HG02884 (cell line): ENCODE data around the gene VWA5B2.

Source experiments
- ATAC-seq: cut with Tn5 transposase; IDR thresholded peaks from one replicate; pipeline ENCODE4 v1.9.1; 2021; ENCODE audit warnings: mild to moderate bottlenecking, moderate library complexity; ENCODE audit not compliant: unreplicated experiment

The VWA5B2 gene

DNA sequence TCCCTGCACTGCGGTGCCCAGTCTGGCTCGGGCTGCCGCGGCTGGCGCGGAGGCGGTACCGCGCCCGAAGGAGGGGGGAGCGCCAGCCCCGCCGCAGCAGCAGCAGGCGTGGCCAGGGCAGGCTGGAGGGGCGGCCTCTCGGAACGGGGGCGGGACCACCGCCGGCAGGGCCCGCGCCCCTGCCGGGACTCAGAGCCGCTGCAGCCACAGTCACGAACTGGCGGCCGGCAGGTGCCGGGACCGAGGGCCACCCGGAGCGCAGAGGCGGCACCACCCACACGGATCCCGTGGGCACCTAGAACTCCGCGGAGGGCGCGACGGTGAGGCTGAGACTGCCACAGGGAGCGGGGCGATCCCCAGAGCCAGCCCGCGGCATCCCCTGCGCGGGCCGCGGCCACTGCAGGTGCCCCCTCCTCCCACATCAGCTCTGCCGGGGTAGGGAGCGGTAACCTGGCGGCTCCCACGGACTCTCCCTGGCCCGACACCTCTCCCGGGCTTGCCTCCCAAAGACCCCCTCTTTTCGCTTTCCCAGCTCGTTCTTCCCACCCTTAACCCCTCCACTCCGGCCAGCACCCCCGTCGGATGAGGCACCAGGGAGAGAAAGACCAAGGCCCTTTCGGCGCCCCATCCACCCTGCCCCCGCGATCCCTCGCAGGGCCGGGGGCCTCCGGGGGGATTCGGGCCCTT lies at the start of gene VWA5B2:
TSS of gene VWA5B2 (plus strand) at position 192 of the 687 bp plus-strand sequence. CDS start 944 bp downstream, outside the sequence.
- peak; percentile 72 for ATAC-seq

DNA sequence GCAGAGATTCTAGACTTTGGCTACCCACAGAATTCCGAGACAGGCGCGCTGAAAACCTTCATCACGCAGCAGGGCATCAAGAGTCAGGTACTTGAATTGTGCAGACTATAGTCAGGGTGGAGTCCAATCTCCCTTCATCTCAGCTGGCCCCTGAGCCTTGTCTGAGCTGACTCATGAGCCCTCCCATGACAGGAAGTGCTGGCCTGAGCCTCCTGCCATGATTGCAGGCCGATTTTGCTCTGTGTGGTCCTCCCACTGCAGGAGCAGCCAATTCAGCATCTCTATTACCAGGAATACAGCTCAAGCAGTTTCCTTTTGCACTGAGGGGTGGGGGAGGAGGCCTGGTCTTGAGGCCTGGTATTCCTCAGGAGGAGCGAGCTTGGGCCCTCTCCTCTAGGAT lies 49.2 kb upstream of the VWA5B2 start:
- ATAC-seq = no peak

DNA sequence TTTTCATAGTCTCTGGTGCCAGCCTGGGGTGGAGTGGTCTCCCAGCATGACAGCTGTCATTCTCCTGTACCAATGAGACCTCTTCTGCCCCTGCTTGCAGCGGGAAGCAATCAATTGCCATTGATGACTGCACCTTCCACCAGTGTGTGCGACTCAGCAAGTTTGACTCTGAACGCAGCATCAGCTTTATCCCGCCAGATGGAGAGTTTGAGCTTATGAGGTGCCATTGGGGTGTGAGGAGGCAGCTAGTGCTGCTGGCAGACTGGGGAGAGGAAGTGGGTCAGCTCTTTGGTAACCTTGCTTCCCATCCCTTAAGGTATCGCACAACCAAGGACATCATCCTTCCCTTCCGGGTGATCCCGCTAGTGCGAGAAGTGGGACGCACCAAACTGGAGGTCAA lies 47.8 kb upstream of the VWA5B2 start:
- ATAC-seq = no peak

DNA sequence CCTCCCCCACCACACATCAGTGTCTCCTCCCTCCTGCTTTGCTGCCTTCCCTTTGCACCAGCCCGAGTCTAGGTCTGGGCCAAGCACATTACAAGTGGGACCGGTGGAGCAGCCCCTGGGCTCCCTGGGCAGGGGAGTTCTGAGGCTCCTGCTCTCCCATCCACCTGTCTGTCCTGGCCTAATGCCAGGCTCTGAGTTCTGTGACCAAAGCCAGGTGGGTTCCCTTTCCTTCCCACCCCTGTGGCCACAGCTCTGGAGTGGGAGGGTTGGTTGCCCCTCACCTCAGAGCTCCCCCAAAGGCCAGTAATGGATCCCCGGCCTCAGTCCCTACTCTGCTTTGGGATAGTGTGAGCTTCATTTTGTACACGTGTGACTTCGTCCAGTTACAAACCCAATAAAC lies 45.7 kb upstream of the VWA5B2 start:
- no peak for ATAC-seq

DNA sequence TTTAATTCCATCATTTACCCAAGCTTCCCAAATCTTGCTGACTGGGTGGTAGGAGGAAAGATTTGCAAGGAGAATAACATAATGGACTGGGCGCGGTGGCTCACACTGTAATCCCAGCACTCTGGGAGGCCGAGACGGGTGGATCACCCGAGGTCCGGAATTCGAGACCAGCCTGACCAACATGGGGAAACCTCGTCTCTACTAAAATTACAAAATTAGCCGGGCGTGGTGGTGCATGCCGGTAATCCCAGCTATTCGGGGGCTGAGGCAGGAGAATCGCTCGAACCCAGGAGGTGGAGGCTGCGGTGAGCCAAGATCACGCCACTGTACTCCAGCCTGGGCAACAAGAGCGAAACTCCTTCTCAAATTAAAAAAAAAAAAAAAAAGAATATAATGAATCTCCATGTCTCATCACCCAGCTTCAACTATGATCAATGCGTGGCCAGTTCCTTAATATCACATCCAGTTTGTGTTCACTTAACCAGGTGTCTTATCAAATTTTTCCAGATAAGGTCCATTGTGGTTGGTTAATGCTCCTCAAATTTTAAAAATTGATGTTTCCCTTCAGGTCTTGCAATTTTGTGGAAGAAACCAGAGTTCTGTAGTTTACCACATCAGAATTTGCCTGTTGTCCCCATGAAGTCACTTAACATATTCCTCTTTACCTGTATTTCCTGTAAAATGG lies 44.7 kb upstream of the VWA5B2 start:
- no peak for ATAC-seq

DNA sequence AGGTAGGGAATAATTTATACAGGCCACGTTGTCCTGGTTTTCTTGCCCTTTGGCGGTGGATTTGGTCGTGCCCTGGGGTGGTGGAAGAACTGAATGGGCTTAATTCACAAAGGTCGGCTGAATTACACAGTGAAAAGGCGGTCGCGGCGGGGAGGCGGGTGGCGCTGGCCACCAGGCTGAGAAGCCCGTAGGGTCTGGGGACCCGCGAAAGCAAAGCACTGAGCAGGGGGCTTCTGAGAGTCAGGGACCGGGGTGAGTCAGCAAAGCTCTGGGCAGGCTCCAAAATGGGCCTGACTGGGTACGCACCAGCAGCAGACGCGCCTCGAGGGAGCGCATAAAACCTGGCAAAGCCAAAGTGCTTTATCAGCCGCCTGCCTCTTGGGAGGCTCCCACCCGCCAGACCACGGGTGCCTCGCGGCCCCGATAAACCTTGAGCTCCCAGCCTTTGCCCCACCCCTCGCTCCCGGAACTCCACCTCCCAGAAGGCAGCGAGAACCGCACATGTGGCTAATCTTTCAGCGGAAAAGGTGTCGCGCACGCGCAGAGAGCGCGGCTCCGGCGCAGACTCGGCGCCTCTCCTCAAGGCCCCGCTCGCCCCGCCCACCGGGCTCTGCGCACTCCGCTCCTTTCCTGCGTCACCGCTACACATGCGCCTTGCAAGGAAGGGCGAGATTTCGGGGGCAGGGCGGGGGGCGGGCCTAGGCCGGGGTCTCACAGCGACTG lies 43.8 kb upstream of the VWA5B2 start:
- peak; percentile 85 for ATAC-seq

DNA sequence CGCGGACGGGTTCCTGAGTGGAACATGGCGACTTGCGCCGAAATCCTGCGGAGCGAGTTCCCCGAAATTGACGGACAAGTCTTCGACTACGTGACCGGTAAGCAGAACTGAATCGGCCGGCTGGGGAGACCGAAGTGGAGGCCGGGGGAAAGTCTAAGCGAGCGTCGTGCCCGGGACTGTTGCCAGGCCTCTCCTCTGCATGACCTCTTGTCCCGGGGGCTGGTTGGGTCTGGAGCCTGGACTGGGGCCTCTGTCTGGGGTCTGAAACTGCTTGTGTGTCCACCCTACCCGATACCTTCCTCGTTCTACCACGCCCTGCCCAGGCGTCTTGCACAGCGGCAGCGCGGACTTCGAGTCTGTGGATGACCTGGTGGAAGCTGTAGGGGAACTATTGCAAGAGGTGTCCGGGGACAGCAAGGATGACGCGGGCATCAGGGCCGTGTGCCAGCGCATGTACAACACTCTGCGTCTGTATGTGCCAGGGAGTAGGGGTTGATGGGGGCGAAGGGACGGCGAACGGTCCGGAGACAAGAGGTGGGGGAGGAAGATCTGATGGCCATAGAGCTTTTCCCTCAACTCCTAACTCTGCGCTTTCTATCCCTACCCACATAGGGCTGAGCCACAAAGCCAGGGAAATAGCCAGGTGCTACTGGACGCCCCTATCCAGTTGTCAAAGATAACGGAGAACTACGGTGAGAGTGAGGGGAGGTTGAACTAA lies 43.0 kb upstream of the VWA5B2 start, which contains the start of gene ABCF3:
TSS of gene ABCF3 (plus strand) at position 16 of the 718 bp plus-strand sequence. CDS start at position 25, 9 bp downstream.
- ATAC-seq = peak; percentile 17

DNA sequence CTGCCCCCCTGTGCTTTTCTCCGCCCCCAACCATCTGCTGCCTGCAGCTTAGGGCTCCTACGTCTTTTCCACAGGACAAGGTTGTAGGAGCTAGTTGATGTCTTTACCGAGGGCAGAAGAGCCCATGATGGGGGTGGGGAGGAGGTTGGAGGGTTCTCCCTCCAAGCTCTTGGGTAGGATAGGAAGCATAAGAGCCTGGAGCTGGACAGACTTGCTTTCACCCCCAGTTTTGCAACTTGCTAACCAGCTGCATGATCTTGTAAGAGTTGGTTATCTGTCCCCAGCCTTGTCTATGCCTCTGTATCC lies 42.5 kb upstream of the VWA5B2 start:
- no peak for ATAC-seq

DNA sequence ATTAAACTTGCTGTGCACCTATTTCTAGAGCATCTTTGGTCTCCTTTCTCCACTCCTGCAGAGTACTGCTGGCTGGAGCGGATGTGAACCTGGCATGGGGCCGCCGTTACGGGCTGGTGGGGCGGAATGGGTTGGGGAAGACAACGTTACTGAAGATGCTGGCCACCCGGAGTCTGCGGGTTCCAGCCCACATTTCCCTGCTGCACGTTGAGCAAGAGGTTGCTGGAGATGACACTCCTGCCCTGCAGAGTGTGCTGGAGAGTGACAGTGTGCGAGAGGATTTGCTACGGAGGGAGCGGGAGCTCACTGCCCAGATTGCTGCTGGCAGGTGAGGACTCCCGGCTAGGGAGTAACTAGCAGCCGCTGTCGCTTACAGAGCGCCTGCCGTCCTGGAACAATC lies 41.3 kb upstream of the VWA5B2 start:
- ATAC-seq = no peak

DNA sequence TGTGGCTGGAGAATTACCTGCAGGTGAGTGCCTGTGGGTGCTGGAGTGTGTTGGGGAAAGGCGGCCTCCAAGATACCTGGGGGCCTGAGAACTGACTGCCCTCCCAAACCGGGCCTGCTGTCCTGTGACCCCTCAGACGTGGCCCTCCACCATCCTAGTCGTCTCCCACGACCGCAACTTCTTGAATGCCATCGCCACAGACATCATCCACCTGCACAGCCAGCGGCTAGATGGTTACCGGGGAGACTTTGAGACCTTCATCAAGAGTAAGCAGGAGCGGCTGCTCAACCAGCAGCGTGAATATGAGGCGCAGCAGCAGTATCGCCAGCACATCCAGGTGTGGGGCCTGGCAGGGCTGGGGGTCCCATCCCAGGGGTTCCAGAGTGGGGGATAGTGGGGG lies 40.0 kb upstream of the VWA5B2 start:
- no peak for ATAC-seq

DNA sequence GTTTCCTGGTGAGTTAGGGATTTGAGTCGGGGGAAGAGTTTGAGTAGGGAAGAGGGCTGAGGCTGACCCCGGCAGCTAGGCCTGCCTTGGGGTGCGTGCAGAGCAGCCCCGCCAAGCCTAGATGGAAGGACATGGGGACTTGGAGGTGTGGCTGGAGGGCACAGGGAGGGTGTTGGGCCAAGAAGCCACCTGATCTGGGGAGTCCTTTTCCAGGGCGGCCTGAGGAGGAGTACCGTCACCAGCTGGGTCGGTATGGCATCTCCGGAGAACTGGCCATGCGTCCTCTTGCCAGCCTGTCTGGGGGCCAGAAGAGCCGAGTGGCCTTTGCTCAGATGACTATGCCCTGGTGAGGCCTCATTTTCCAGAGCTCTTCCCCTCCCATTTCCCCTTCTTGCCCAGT lies 36.5 kb upstream of the VWA5B2 start:
- no peak for ATAC-seq

DNA sequence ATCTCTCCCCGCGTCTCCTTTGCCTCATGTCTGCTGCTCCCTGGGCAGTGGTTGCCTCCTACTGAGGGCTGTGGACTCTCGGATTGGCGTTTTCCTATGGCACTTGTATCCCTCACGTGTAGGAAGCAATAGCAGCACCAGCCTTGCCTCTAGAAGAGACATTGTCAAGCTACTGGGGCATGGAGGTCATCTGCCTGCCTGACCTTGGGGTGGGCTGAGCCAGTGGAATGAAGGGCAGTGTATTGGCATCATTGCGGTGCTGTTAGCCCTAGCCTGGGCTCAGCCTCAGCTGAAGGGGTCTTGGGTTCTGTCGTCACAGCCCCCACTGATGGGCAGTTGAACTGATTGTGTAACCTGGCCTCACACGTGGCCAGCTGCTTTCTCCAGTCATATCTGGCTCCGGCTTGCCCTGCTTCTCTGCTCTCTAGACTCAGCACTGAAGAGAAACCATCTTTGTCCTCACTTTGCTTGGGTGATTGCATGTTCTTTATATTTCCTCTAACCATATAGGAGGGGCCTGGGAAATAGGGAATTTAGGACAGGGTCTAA lies 35.3 kb upstream of the VWA5B2 start:
- ATAC-seq = no peak

DNA sequence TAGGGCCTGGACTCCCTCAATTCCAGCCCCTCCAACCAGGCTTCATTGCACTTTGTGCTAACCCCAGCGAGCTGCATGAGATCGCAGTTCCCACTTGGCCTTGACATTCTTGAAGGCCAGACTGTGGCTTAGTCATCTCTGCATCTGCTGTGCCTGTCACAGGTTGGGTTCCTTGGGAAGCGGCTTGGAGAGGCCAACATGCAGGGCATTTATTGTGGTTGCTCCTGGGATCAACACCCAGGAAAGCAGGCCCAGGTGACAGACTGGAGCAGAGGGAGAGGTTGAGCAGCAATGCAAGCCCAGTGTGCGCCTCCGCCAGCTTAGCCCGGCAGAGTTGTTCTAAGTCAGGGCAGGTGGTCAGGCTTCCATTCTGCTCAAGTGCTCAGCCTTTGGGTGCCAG lies 32.8 kb upstream of the VWA5B2 start:
- no peak for ATAC-seq

DNA sequence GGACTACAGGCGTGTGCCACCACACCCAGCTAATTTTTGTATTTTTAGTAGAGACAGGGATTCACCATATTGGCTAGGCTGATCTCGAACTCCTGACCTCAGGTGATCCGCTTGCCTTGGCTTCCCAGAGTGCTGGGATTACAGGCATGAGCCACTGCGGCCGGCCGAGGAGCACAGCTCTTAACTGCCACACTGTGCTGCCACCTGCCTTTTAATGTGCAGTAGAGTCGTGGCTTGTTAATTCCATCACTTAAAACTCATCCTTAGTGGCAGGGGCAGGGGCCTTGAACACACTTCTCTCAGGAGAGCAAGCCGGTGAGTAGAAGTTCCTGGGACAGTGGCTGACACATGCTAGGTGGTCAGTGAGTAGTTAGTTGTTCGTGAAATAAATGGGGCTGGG lies 30.9 kb upstream of the VWA5B2 start:
- ATAC-seq = no peak

DNA sequence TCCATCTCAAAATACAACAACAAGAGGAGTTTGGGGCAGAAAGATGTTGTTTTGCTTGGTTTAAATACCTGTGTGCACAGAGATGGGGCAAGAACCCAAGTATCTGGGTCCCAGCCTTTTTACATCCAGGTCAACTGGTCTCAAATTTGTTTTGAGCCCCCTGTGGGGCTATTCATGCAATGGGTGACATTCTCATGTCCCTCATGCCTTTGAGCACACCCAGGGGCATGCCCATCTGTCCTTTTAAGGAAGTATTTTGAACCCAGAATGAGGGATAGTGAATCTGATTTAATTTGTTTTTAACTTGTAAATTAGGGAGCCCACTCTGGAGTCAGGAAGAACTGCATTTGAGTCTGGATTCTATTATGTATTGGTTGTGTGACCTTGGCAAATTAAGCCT lies 28.6 kb upstream of the VWA5B2 start:
- no peak for ATAC-seq

DNA sequence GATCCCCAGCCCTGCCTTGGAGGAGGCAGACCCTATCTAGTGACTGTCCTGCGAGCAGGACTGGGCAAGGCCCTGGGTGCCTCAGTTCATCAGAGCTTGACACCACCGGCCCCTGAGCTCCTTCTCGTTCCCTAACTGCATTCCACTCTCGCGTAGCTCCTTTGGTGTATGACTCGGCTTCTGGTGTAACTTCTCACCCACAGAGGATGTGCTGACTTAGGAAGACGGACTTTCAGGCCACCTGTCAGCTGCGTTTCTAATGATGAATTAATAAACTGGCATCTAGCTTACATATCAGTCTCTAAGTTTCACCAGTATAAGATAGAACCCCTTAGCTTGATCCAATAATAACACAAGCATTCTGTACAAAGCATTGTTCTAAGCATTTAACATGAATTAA lies 25.9 kb upstream of the VWA5B2 start:
- no peak for ATAC-seq

DNA sequence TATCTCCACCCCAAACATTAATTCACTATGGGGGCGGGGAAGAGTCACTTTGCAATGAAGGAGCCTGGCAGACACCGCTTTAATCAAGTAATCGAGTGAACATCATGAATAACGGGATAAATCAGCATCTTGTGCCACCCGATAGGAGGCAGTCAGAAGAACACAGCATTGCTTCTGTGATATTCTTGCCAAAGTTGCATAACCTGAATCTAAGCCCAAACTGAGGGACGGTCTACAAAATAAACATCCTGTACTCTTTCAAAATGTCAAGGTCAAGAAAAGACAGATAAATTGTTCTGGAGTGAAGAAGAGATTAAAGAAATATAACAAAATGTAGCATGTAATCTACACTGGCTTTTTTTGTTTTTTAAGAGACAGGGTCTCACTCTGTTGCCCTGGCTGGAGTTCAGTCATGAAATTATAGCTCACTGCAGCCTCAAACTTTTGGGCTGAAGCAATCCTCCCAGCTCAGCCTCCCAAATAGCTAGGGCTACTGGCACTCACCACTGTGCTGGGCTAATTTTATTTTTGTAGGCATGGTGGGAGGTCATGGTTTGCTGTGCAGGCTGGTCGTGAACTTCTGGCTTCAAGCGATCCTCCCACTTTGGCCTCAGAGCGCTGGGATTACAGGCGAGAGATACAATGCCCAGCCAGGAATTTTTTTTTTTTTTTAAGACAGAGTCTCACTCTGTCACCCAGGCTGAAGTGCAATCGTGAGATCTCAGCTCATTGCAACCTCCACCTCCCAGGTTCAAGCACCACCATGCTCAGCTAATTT lies 20.1 kb upstream of the VWA5B2 start:
- ATAC-seq = no peak

DNA sequence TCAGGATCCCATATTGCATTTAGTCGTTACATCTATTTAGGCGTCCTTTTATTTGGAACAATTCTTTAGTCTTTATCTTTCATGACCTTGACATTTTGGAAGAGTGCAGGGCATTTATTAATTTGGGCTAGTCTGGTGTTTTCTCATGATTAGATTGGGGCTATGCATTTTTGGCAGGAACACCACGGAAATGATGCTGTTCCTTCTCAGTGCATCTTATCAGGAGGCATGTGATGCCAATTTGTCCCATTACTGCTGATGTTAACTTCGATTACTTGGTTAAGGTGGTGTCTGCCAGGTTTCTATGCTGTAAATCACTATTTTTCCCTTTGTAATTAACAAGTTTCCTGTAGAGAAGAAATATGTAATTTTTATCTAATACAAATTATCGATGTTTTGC lies 18.1 kb upstream of the VWA5B2 start:
- no peak for ATAC-seq

DNA sequence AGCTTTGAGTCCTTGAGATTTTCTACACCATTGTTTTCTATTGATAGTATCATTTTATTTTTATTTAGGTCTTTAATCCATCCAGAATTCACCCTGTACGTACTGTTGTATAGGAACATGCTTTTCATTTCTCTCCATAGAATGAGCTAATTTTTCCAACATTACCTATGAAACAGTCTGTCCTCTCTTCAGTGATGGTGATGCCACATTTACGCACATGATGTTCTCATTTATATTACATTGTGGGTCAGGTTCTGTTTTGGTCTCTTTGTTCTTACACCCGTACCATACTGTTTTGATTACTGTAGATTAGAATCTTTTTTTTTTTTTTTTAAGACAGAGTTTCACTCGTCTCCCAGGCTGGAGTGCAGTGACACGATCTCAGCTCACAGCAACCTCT lies 17.7 kb upstream of the VWA5B2 start:
- ATAC-seq = no peak

DNA sequence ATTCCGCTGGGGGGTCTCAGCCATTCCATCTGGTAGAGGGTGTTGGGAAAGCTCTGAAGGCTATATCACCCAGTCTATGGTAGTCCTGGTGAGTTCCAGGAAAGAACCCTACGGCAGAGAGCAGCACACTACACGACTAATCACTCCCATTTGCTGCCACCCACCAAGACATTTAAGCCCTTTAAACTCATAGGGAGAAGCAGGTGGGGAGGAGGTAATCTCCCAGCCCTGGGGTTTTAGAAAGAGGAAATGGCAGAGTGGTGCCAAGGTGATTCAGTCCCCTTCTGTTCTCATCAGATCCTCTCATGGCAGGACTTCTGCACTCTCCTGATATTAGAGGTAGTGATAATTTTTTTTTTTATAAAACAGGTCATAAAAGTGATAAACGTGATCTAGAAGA lies 10.6 kb upstream of the VWA5B2 start:
- ATAC-seq = no peak
